Measurements from ENCODE around the gene DDIAS. TPM values are rescaled to one million over a fixed set of nuclear protein-coding genes. Genes with fewer than 3 reads are reported as not detected.

DDIAS gene
- total RNA-seq, 1 experiment from 2014 or later: 12.4 TPM

DNA sequence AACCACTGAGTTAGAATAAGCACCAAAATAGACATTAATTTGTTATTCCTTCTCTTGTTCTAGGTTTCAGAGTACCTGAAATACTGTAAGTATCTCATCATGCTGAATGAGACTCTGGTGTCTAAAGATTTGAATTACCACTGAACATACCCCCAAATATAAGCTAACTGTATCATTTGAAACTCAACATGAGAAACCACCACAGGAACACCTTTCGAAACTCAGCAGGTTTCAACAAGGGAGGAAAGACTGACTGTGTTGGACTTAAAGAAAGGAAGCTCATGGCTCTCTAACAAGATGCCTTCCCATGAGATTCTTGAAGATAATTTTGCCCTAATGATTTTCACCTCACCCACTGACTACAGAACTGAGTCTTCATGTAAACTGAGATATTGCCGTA, 38.3 kb upstream of the DDIAS start:
- Histone ChIP-seq H3K79me2 (ENCODE audit: low read depth) (no peaks in the 10 kb centered on the region), H3K9me2 (ENCODE audit: insufficient read depth) (no peaks in the 10 kb centered on the region), H3K4me2 (no peak overlapping the region), H2AFZ (no peak overlapping the region), H3K9me3 (ENCODE audit: insufficient read depth, low read depth) (no peaks in the 10 kb centered on the region), H3K4me3 (no peak overlapping the region), H3K27ac (no peak overlapping the region), H3F3A (ENCODE audit: insufficient read depth, low read depth) (peaks cover 16% of the 10 kb centered on the region), H3K36me3 (ENCODE audit: low read depth) (no peaks in the 10 kb centered on the region), H3K4me1 (replicated peaks; ENCODE audit: insufficient read depth) (peaks cover 22% of the 10 kb centered on the region), H4K20me1 (ENCODE audit: insufficient read depth) (no peaks in the 10 kb centered on the region), H3K27me3 (ENCODE audit: insufficient read depth, low read depth) (no peaks in the 10 kb centered on the region)
- BruUV-seq (replicated peaks): no TSS peak
- no peak for DNase-seq
- TF ChIP-seq, protein P1, sequence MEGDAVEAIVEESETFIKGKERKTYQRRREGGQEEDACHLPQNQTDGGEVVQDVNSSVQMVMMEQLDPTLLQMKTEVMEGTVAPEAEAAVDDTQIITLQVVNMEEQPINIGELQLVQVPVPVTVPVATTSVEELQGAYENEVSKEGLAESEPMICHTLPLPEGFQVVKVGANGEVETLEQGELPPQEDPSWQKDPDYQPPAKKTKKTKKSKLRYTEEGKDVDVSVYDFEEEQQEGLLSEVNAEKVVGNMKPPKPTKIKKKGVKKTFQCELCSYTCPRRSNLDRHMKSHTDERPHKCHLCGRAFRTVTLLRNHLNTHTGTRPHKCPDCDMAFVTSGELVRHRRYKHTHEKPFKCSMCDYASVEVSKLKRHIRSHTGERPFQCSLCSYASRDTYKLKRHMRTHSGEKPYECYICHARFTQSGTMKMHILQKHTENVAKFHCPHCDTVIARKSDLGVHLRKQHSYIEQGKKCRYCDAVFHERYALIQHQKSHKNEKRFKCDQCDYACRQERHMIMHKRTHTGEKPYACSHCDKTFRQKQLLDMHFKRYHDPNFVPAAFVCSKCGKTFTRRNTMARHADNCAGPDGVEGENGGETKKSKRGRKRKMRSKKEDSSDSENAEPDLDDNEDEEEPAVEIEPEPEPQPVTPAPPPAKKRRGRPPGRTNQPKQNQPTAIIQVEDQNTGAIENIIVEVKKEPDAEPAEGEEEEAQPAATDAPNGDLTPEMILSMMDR (conservative IDR thresholded peaks at IDR 0.05): no peak
- TF ChIP-seq EZH2 (IDR thresholded peaks at IDR 0.05; ENCODE audit: low read depth): no peak
- CTCF ChIA-PET: interaction anchor here (0.6 to 0.8 kb wide), 2 partner anchors 87 to 101 kb away, joined by 3 read pairs; no protein-coding TSS in a partner anchor
- intact Hi-C loops (cut with micrococcal nuclease; ENCODE audit: unreplicated experiment): no loop called here
- POLR2A ChIA-PET (ENCODE audit: unreplicated experiment): no interaction called here

GRCh38 chr11:82864268-82864667, 37.3 kb upstream of the DDIAS start:
- no peaks in the 10 kb centered on the region for H4K20me1 ChIP-seq (ENCODE audit: insufficient read depth)
- peak; percentile 51 to 53 for DNase-seq
- H3K79me2 ChIP-seq (ENCODE audit: low read depth): no peaks in the 10 kb centered on the region
- no peak overlapping the region for H3K4me2 ChIP-seq
- peaks cover 6% of the 10 kb centered on the region for H3F3A ChIP-seq (ENCODE audit: insufficient read depth, low read depth)
- CTCF ChIA-PET: no interaction called here
- intact Hi-C loops (cut with micrococcal nuclease; ENCODE audit: unreplicated experiment): loop anchor here (1.0 kb wide), 2 partner anchors 89 to 146 kb away; no protein-coding TSS in a partner anchor
- H3K4me1 ChIP-seq (replicated peaks; ENCODE audit: insufficient read depth): peaks cover 11% of the 10 kb centered on the region
- H2AFZ ChIP-seq: no peak overlapping the region
- POLR2A ChIA-PET (ENCODE audit: unreplicated experiment): no interaction called here
- BruUV-seq (replicated peaks): no TSS peak
- H3K36me3 ChIP-seq (ENCODE audit: low read depth): no peaks in the 10 kb centered on the region
- no peak overlapping the region for H3K4me3 ChIP-seq
- H3K9me3 ChIP-seq (ENCODE audit: insufficient read depth, low read depth): no peaks in the 10 kb centered on the region
- H3K27me3 ChIP-seq (ENCODE audit: insufficient read depth, low read depth): no peaks in the 10 kb centered on the region
- no peak for TF ChIP-seq EZH2 (IDR thresholded peaks at IDR 0.05; ENCODE audit: low read depth)
- TF ChIP-seq, protein P1 (conservative IDR thresholded peaks at IDR 0.05): peak; percentile 77
- H3K27ac ChIP-seq: no peak overlapping the region
- no peaks in the 10 kb centered on the region for H3K9me2 ChIP-seq (ENCODE audit: insufficient read depth)

DNA sequence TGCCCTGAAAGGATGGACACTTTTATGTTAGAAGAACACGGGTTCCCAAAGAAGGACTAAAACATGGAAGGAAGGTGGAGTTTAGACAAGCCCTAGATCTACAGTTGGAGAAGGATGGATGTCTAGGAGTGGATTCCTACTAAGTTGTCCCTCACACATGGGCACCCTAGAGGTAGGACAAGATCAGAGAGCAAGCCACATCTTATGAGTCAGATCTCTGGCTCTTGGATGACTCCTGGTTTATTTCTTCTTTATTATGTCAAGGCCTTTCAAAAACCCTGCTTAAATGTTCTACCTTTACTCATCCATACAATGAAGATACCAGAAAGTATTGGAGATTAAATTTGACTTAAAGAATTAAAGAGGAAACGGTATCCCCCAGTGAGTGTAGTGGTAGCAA, 35.7 kb upstream of the DDIAS start:
- Histone ChIP-seq H4K20me1 (ENCODE audit: insufficient read depth) (no peaks in the 10 kb centered on the region), H3K9me2 (ENCODE audit: insufficient read depth) (no peaks in the 10 kb centered on the region), H3K27ac (no peak overlapping the region), H3K9me3 (ENCODE audit: insufficient read depth, low read depth) (no peaks in the 10 kb centered on the region), H3K4me1 (replicated peaks; ENCODE audit: insufficient read depth) (no peaks in the 10 kb centered on the region), H3K79me2 (ENCODE audit: low read depth) (no peaks in the 10 kb centered on the region), H2AFZ (no peak overlapping the region), H3K4me3 (no peak overlapping the region), H3K36me3 (ENCODE audit: low read depth) (no peaks in the 10 kb centered on the region), H3F3A (ENCODE audit: insufficient read depth, low read depth) (no peaks in the 10 kb centered on the region), H3K4me2 (no peak overlapping the region), H3K27me3 (ENCODE audit: insufficient read depth, low read depth) (no peaks in the 10 kb centered on the region)
- BruUV-seq (replicated peaks): no TSS peak
- TF ChIP-seq, protein P1 (conservative IDR thresholded peaks at IDR 0.05): no peak
- TF ChIP-seq EZH2 (IDR thresholded peaks at IDR 0.05; ENCODE audit: low read depth): no peak
- ChIA-PET POLR2A (ENCODE audit: unreplicated experiment) (no interaction called here), CTCF (no interaction called here)
- DNase-seq: no peak
- intact Hi-C loops (cut with micrococcal nuclease; ENCODE audit: unreplicated experiment): loop anchor here (2.0 kb wide), 2 partner anchors 35 to 385 kb away; partner anchors contain the start of genes DDIAS and PRCP

Data from PC-9 (cell line).